GM18502 (cell line): ENCODE measurements around the gene NOC2L.
"Not testable (repeated sequence)": the region's sequence is repeated elsewhere in the genome, so short reads cannot be mapped to it uniquely, and the experiment has no call there.

ENCODE experiments used
- ATAC-seq: cut with Tn5 transposase; IDR thresholded peaks from one replicate; pipeline ENCODE4 v1.9.1; 2021; ENCODE audit warnings: mild to moderate bottlenecking; ENCODE audit not compliant: unreplicated experiment, poor library complexity

NOC2L gene

GRCh38 chr1:995665-996633, 36.9 kb upstream of the NOC2L start:
- no peak for ATAC-seq

- not testable (repeated sequence) for ATAC-seq
These were observed 35.5 kb upstream of the NOC2L start for GRCh38 chr1:994546-994945.

- no peak for ATAC-seq
These were observed 34.4 kb upstream of the NOC2L start for GRCh38 chr1:993379-993995.

GRCh38 chr1:992362-992761, 33.3 kb upstream of the NOC2L start:
- ATAC-seq = no peak

- ATAC-seq = no peak
These were observed 32.8 kb upstream of the NOC2L start for GRCh38 chr1:991895-992294.

GRCh38 chr1:991275-991674, 32.2 kb upstream of the NOC2L start:
- ATAC-seq = not testable (repeated sequence)

- not testable (repeated sequence) for ATAC-seq
These were observed 29.0 kb upstream of the NOC2L start for GRCh38 chr1:988061-988460.

GRCh38 chr1:985126-985525, 26.1 kb upstream of the NOC2L start:
- ATAC-seq = no peak

- ATAC-seq = no peak
These were observed 25.4 kb upstream of the NOC2L start for GRCh38 chr1:984476-984814.

- ATAC-seq = no peak
These were observed 24.9 kb upstream of the NOC2L start for GRCh38 chr1:983798-984475.

GRCh38 chr1:982765-983436, 23.8 kb upstream of the NOC2L start:
- ATAC-seq = no peak

GRCh38 chr1:981955-982558, 23.0 kb upstream of the NOC2L start, which contains the start of gene PERM1:
PERM1 (minus strand) TSS chr1:982093; CDS start chr1:981029, 1,064 bp downstream.
- ATAC-seq = no peak

- ATAC-seq = no peak
These were observed 22.5 kb upstream of the NOC2L start for GRCh38 chr1:981491-981954.

- ATAC-seq = no peak
These were observed 21.7 kb upstream of the NOC2L start for GRCh38 chr1:980602-981395.

GRCh38 chr1:980137-980571, 21.1 kb upstream of the NOC2L start:
- ATAC-seq = no peak

GRCh38 chr1:979744-980072, 20.7 kb upstream of the NOC2L start:
- ATAC-seq = no peak

- no peak for ATAC-seq
These were observed 20.0 kb upstream of the NOC2L start for GRCh38 chr1:978835-979743.

GRCh38 chr1:978069-978834, 19.2 kb upstream of the NOC2L start:
- no peak for ATAC-seq
